Left kidney (tissue), 8 donors: Measurements from ENCODE around the gene BRIP1. TPM values are rescaled to one million over a fixed set of nuclear protein-coding genes. Genes with fewer than 3 reads are reported as not detected.
"Not testable (repeated sequence)": the region's sequence is repeated elsewhere in the genome, so short reads cannot be mapped to it uniquely, and the experiment has no call there.

Experiments used
- DNase-seq: peaks from one replicate; pipeline ENCODE4 v3.0.0-alpha.2; 2013
- long read RNA-seq, 8 donors: transcript quantifications; one replicate each; lab custom pipeline, GENCODE V29; 2026
- polyA plus RNA-seq: library from polyadenylated mRNA; unstranded; fragments of 120-200 nt; gene quantifications from one replicate; pipeline ENCODE4 v1.2.1, GENCODE V29; 2013; ENCODE audit not compliant: insufficient read length

Gene BRIP1
- 18.4 TPM for polyA plus RNA-seq
- long read RNA-seq, donor 1, result 0 reads
- long read RNA-seq, donor 2, partial matches to known transcripts, result 0 of 1 reads
- long read RNA-seq, donor 2, other reads (novel, unspliced or antisense), result 0 of 1 reads
- long read RNA-seq, donor 3, full-length matches to known transcripts, result 1 of 1 reads
- long read RNA-seq, donor 3, partial matches to known transcripts, result 0 of 1 reads
- long read RNA-seq, donor 3, other reads (novel, unspliced or antisense), result 0 of 1 reads
- long read RNA-seq, donor 4, result 0 reads
- long read RNA-seq, donor 5, result 0 reads
- long read RNA-seq, donor 6, result 0 reads
- long read RNA-seq, donor 7, full-length matches to known transcripts, result 1 of 1 reads
- long read RNA-seq, donor 7, partial matches to known transcripts, result 0 of 1 reads
- long read RNA-seq, donor 7, other reads (novel, unspliced or antisense), result 0 of 1 reads
- long read RNA-seq, donor 8, result 0 reads

- DNase-seq, result peak; percentile 94
Measured at GRCh38 chr17:61862975-61863800, at the start of gene BRIP1. Gene BRIP1, minus strand, starts transcription at chr17:61863528. Its CDS starts 1,989 bp downstream, at chr17:61861539.

DNA sequence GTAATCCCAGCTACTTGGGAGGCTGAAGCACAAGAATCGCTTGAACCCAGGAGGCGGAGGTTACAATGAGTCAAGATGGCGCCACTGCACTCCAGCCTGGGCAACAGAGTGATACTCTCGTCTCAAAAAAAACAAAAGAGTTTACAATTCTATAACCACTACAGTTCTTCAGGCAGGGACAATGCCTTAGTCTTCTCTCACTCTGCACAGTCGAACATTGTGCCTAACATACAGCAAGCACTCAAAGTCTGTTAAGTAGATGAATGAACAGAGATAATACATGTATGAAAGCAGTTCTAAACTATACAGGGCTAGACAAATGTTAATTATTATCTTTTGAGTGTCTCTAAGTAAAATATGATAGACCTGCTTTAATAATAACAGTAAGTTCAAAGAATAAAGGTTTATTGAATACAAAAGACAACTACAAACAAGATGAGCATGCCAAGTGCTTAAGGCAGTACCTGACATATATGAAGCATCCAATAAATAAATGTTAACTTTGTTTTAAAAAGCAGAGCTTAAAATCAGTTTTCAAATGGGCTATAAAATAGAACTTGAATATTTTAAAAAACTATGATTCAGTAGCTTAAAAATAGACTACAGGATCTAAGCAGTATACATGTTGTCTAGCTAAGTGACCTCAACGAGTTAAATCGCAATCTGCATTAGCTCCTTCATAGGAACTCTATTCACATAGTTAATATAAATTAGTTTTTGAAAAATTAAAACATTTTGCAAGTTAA lies 45.1 kb upstream of the BRIP1 start:
- no peak for DNase-seq

- no peak for DNase-seq
Measured at GRCh38 chr17:61907361-61907760, 44.0 kb upstream of the BRIP1 start.

DNA sequence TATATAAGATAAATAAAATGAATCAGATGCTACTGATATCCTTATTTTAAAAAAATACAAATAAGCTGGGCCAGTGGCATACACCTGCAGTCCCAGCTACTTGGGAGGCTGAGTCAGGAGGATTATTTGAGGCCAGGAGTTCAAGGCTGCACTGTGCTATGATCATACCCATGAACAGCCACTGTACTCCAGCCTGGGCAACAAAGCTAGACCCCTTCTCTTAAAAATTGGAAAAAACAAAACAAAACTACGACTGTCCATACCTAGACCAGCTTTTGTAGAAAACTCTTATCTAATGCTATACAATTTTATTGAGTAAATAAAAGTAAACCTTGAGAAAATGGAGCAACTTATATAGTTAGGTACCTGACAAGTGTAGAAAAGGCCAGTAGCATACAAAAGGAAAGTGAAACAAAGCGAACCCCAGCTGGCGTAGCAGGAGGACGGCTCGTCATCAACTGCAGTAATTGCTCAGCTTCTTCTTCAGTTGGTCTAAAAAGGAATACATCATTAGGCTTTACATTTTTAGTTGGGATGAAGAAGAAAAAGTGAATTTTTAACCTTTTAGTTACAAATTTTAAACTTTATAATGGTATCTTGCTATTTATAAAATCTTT lies 40.9 kb upstream of the BRIP1 start:
- no peak for DNase-seq

GRCh38 chr17:61903251-61903650 lies 39.9 kb upstream of the BRIP1 start:
- no peak for DNase-seq

DNA sequence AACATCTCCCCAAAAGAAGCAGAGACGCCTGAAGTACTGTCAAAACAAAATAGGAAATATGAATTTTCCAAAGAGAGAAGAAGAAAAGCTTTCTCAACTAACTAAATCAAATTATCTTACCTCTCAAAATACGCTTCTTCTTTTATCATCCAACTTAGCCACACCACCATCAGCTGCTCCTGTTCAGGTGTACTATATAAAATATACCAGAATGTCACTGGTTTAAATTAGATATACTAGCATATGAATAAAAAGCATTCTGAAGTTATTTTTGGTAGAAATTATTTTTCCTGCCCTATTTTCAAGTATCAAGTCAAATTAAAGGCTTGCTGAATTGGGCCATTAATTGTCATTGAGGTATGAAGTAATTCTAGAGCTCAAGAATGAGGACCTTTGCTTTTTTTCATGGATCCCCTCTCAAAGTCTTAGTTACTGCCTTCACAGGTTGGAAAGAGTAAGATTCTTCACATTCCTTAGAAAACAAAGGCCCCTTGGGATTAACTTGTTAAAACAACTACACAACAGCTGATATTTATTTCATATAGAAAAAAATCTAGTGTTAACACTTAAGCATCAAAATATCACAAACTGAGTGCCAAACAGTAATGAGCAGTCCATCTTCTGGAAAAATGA lies 34.3 kb upstream of the BRIP1 start:
- DNase-seq, result no peak

- no peak for DNase-seq
Measured at GRCh38 chr17:61895391-61895790, 32.1 kb upstream of the BRIP1 start.

DNA sequence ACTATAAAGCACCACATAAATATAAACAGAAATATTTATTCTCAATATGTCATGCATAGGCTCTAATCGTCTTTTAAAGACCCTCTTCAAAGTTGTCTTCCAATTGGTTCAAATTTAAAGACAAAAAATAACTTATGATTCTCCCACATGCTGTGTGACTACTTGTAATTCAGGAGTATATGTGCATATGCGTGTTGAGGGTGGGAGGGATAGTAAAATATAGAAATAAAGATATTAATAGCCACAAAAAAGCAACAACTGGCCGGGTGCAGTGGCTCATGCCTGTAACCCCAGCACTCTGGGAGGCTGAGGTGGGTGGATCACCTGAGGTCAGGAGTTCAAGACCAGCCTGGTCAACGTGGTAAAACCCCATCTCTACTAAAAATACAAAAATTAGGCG lies 31.0 kb upstream of the BRIP1 start:
- not testable (repeated sequence) for DNase-seq

DNA sequence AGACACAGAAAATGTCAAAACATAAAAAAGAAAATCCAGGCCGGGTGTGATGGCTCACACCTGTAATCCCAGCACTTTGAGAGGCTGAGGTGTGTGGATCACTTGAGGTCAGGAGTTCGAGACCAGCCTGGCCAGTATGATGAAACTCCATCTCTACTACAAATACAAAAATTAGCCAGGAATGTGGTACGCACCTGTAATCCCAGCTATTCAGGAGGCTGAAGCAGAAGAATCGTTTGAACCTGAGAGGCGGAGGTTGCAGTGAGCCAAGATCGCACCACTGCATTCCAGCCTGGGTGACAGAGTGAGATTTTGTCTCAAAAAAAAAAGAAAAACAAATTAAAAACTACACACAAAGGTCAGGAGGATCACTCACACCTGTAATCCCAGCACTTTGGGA lies 24.4 kb upstream of the BRIP1 start:
- DNase-seq, result not testable (repeated sequence)

DNA sequence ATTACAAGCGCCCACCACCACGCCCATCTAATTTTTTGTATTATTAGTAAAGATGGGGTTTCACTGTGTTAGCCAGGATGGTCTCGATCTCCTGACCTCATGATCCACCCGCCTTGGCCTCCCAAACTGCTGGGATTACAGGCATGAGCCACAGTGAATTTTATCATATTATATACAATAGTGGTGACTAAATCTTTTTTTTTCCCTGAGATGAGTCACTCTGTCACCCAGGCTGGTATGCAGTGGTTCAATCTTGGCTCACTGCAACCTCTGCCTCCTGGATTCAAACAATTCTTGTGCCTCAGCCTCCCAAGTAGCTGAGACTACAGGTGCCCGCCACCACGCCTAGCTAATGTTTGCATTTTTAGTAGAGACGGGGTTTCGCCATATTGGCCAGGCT lies 22.5 kb upstream of the BRIP1 start:
- not testable (repeated sequence) for DNase-seq

DNA sequence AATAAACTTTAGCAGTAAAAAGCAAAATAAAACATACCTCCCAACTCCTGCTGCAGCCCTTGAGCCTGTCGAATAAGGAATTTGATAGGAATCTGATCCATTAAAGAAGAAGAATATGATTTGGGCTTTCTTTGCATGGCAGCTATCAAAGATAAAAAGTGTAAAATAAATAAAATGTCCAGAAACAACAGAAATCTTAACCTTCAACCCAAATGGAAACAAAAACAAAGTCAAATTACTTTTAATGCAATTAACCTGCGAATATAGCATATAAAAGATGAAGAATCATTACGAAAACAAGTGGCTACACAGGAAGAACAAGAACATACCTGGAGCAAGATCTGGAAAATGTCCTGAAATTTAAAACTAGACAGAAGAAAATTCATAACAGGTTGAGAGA lies 21.5 kb upstream of the BRIP1 start:
- no peak for DNase-seq

DNA sequence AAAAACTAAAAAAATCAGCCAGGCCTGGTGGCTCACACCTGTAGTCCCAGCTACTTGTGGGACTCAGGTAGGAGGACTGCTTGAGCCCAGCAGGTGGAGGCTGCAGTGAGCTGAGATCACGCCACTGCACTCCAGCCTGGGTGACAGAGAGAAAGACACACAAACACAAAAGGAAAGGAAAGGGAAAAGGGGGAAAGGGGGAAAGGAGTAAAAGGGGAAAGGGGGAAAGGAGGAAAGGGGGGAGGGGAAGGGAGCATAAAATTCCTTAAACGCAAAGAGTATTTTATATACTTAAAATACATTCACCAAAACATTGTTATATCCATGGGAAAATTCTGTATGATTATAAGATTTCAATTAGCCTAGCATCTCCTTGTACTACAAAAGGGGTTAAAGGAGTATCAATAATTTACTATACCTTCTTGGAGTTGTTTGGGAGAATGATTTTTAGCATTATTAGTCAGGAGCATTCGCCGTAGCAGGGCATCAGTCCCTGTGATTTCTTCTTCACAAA lies 17.3 kb upstream of the BRIP1 start:
- no peak for DNase-seq

- no peak for DNase-seq
Measured at GRCh38 chr17:61878984-61879612, 15.8 kb upstream of the BRIP1 start.

GRCh38 chr17:61878520-61878919 lies 15.2 kb upstream of the BRIP1 start:
- no peak for DNase-seq

GRCh38 chr17:61877837-61878236 lies 14.5 kb upstream of the BRIP1 start:
- DNase-seq, result no peak

- DNase-seq, result no peak
Measured at GRCh38 chr17:61875804-61876203, 12.5 kb upstream of the BRIP1 start.

- DNase-seq, result no peak
Measured at GRCh38 chr17:61875285-61875684, 12.0 kb upstream of the BRIP1 start.

GRCh38 chr17:61874075-61874474 lies 10.7 kb upstream of the BRIP1 start:
- no peak for DNase-seq

DNA sequence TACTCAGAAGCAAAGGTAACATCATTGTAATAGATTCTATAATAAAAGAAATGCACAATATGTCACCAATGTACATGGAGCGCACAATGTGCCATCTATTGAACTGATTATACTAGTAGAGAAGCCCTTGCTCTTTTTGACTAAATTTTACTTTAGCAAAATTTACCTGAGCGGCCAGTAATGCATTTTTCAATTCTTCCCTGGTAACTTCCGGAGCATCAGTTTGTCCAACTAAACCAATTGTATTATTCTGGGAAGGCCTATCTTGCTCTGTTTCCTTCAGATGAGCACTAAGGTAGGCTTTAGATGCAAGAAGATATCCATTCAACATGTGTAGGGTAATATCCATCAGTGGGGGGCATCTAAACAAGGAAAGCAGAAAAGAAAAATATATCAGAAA lies 8.8 kb upstream of the BRIP1 start:
- DNase-seq, result no peak

DNA sequence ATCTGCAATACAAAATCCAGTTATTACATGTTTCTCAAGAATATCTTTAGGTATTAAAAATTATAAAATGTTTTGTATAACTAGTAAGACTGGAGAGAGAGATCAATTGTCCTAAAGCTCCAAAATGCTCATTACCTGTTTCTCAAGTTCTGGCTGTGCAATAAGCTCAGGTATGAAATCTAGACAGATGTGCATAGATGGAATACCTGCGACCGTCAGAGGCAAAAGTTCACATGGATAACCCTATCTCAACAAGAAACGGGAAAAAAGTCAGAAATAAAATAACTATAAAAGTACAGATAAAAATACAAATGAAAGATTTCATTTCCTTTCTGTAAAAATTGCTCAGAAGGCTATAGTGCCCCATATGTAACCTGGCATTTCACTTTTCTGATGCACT lies 5.8 kb upstream of the BRIP1 start:
- no peak for DNase-seq

GRCh38 chr17:61868074-61868473 lies 4.7 kb upstream of the BRIP1 start:
- no peak for DNase-seq
